GM23248 (cell line): ENCODE data around the gene RFNG. TPM values are rescaled to one million over a fixed set of nuclear protein-coding genes. Genes with fewer than 3 reads are reported as not detected.

ENCODE experiments used
- DNase-seq: peaks from one replicate; pipeline ENCODE4 v3.0.0-alpha.2; 2015
- H2AFZ ChIP-seq: fragments of 200-600 bp; sonication (generic); 2 replicates; pipeline ENCODE4 v1.6.1; 2016; ENCODE audit warnings: antibody characterized with exemption
- H3F3A ChIP-seq: fragments of 200-600 bp; sonication (generic); 2 replicates; pipeline ENCODE4 v1.6.1; 2016; ENCODE audit warnings: mild to moderate bottlenecking, antibody characterized with exemption, mixed run types; ENCODE audit not compliant: insufficient read depth
- H3K27ac ChIP-seq: fragments of 200-600 bp; sonication (generic); 2 replicates; pipeline ENCODE4 v1.5.1; 2016; ENCODE audit warnings: mild to moderate bottlenecking
- H3K27me3 ChIP-seq: fragments of 200-600 bp; sonication (generic); replicated peaks from 2 replicates; pipeline ENCODE4 v1.6.1; 2016; ENCODE audit warnings: mild to moderate bottlenecking; ENCODE audit not compliant: insufficient read depth
- H3K36me3 ChIP-seq: fragments of 200-600 bp; sonication (generic); 2 replicates; pipeline ENCODE4 v1.6.1; 2016; ENCODE audit warnings: low read depth, mild to moderate bottlenecking
- H3K4me1 ChIP-seq: fragments of 200-600 bp; sonication (generic); 2 replicates; pipeline ENCODE4 v1.6.1; 2016; ENCODE audit warnings: mild to moderate bottlenecking; ENCODE audit not compliant: insufficient read depth
- H3K4me2 ChIP-seq: fragments of 200-600 bp; sonication (generic); one replicate; pipeline ENCODE4 v1.6.1; 2016; ENCODE audit warnings: mild to moderate bottlenecking; ENCODE audit not compliant: unreplicated experiment
- H3K4me3 ChIP-seq: fragments of 200-600 bp; sonication (generic); 2 replicates; pipeline ENCODE4 v1.5.1; 2016; ENCODE audit warnings: mild to moderate bottlenecking
- H3K79me2 ChIP-seq: fragments of 200-600 bp; sonication (generic); 2 replicates; pipeline ENCODE4 v1.6.1; 2016; ENCODE audit warnings: mild to moderate bottlenecking; ENCODE audit not compliant: insufficient read depth
- H3K9ac ChIP-seq: fragments of 200-600 bp; sonication (generic); 2 replicates; pipeline ENCODE4 v1.6.1; 2016; ENCODE audit warnings: mild to moderate bottlenecking
- H3K9me2 ChIP-seq: fragments of 200-600 bp; sonication (generic); 2 replicates; pipeline ENCODE4 v1.6.1; 2016; ENCODE audit warnings: mixed run types, mild to moderate bottlenecking, moderate library complexity; ENCODE audit not compliant: insufficient read depth
- H3K9me3 ChIP-seq: fragments of 200-600 bp; sonication (generic); one replicate; pipeline ENCODE4 v1.6.1; 2017; ENCODE audit warnings: low read depth
- H4K20me1 ChIP-seq: fragments of 200-600 bp; sonication (generic); 2 replicates; pipeline ENCODE4 v1.6.0; 2016; ENCODE audit not compliant: insufficient read depth
- EZH2 ChIP-seq: fragments of 200-600 bp; sonication (generic); IDR thresholded peaks from 2 replicates; pipeline ENCODE4 v1.6.1; 2018; ENCODE audit warnings: antibody characterized with exemption, mild to moderate bottlenecking; ENCODE audit not compliant: insufficient read depth, poor library complexity, severe bottlenecking
- EZH2phosphoT487 ChIP-seq: fragments of 200-600 bp; sonication (generic); IDR thresholded peaks from 2 replicates; pipeline ENCODE4 v1.6.1; 2018; ENCODE audit warnings: antibody characterized with exemption, moderate library complexity, mild to moderate bottlenecking, low read depth; ENCODE audit not compliant: insufficient read depth
- WGBS, 2 experiments: methylation state at CpG; one replicate each; pipeline ENCODE4 v1.1.6; 2015 to 2017; ENCODE audit warnings: low lambda C conversion rate in 2 of 2, low coverage in 1 of 2; ENCODE audit errors: missing lambda C conversion rate in 2 of 2; 5-methylcytosine and 5-hydroxymethylcytosine counted together
- in situ Hi-C: fragments of 300-500 bp; cut with MboI; formaldehyde crosslinking; loops from 2 replicates; pipeline ENCODE4 v1.15.0; 2020
- polyA plus RNA-seq: library from polyadenylated mRNA; unstranded; fragments of >200 nt; fragmentation: Nextera tagmentation; extraction: Ambion mirVana; gene quantifications from 2 replicates; pipeline ENCODE4 v1.2.1, GENCODE V29; 2016
- total RNA-seq: library from RNA; depleted of rRNA; stranded (reverse); fragments of >200 nt; shearing (Covaris generic); gene quantifications from 2 replicates; pipeline ENCODE4 v1.2.3, GENCODE V29; 2014

RFNG gene
- total and polyA plus RNA-seq, 2 experiments from 2014 or later, result 11.8 to 59.8 TPM

- DNase-seq, result peak; percentile 99
- H3K27ac ChIP-seq, result peak overlapping the region; percentile 82
- H3K9ac ChIP-seq, result peak overlapping the region; percentile 66
- H3K4me1 ChIP-seq, result peaks cover 27% of the 10 kb centered on the region
- H3K9me2 ChIP-seq, result no peaks in the 10 kb centered on the region
- no peaks in the 10 kb centered on the region for H3K27me3 ChIP-seq
- H3K79me2 ChIP-seq, result no peaks in the 10 kb centered on the region
- 17 to 18% methylated on average over 48 to 53 of the region's 53 CpGs for WGBS, 2 experiments
- no peaks in the 10 kb centered on the region for H4K20me1 ChIP-seq
- TF ChIP-seq EZH2phosphoT487, result no peak
- TF ChIP-seq EZH2, result no peak
- in situ Hi-C loops, result no loop called here
- H3K9me3 ChIP-seq, result no peaks in the 10 kb centered on the region
- peak overlapping the region; percentile 51 for H3K4me2 ChIP-seq
- H3F3A ChIP-seq, result peaks cover 8% of the 10 kb centered on the region
- H3K36me3 ChIP-seq, result no peaks in the 10 kb centered on the region
- H2AFZ ChIP-seq, result peak overlapping the region; percentile 28; the same call in 1 of the 2 replicates
- no peak overlapping the region for H3K4me3 ChIP-seq
Observed at GRCh38 chr17:82003411-82004381, 47.9 kb downstream of the RFNG start.

- peaks cover 8% of the 10 kb centered on the region for H3F3A ChIP-seq
- 95 to 97% methylated on average over 9 to 16 of the region's 17 CpGs for WGBS, 2 experiments
- H3K36me3 ChIP-seq, result no peaks in the 10 kb centered on the region
- H3K9me2 ChIP-seq, result no peaks in the 10 kb centered on the region
- in situ Hi-C loops, result no loop called here
- H4K20me1 ChIP-seq, result no peaks in the 10 kb centered on the region
- no peaks in the 10 kb centered on the region for H3K27me3 ChIP-seq
- no peak overlapping the region for H3K4me2 ChIP-seq
- H2AFZ ChIP-seq, result no peak overlapping the region
- H3K79me2 ChIP-seq, result no peaks in the 10 kb centered on the region
- peaks cover 26% of the 10 kb centered on the region for H3K4me1 ChIP-seq
- no peak overlapping the region for H3K4me3 ChIP-seq
- no peaks in the 10 kb centered on the region for H3K9me3 ChIP-seq
- no peak overlapping the region for H3K9ac ChIP-seq
- H3K27ac ChIP-seq, result no peak overlapping the region
- DNase-seq, result no peak
- no peak for TF ChIP-seq EZH2phosphoT487
- TF ChIP-seq EZH2, result no peak
Observed at GRCh38 chr17:82001571-82002056, 50.0 kb downstream of the RFNG start.

GRCh38 chr17:82000803-82001570 lies 50.6 kb downstream of the RFNG start:
- H3K79me2 ChIP-seq, result no peaks in the 10 kb centered on the region
- H3K27me3 ChIP-seq, result no peaks in the 10 kb centered on the region
- no peak overlapping the region for H3K9ac ChIP-seq
- no peak overlapping the region for H3K4me2 ChIP-seq
- no peak for DNase-seq
- H3K27ac ChIP-seq, result no peak overlapping the region
- in situ Hi-C loops, result no loop called here
- 92 to 93% methylated on average over 23 to 25 of the region's 32 CpGs for WGBS, 2 experiments
- H2AFZ ChIP-seq, result no peak overlapping the region
- no peaks in the 10 kb centered on the region for H3K36me3 ChIP-seq
- no peaks in the 10 kb centered on the region for H4K20me1 ChIP-seq
- H3K9me2 ChIP-seq, result no peaks in the 10 kb centered on the region
- peaks cover 8% of the 10 kb centered on the region for H3F3A ChIP-seq
- no peaks in the 10 kb centered on the region for H3K9me3 ChIP-seq
- no peak for TF ChIP-seq EZH2
- no peak for TF ChIP-seq EZH2phosphoT487
- H3K4me1 ChIP-seq, result peaks cover 20% of the 10 kb centered on the region
- no peak overlapping the region for H3K4me3 ChIP-seq
